HCEC 1CT (cell line): Measurements from ENCODE around the gene PRKCQ.

Source experiments
- DNase-seq: peaks from one replicate; pipeline ENCODE4 v3.0.0-alpha.2; 2017

PRKCQ gene

DNA sequence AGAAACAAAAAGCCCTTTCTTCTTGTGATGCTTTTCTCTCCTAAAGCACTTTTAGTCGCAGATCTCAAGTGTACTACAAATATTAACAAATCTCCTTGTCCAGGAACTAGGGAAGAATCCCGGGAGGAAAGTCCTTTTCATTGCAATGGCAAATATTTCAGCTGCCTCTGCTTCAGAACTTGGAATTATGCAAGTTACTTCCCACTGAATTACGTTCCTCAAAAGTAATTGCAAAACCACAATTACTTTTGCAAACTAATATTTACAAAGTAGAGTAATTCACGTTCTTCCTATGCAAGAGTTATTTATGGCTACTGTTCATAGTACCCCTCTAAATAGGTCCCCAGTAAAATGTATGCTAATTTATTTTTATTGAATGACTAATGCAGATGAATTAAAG lies 14.5 kb downstream of the PRKCQ start:
- DNase-seq, result no peak

DNA sequence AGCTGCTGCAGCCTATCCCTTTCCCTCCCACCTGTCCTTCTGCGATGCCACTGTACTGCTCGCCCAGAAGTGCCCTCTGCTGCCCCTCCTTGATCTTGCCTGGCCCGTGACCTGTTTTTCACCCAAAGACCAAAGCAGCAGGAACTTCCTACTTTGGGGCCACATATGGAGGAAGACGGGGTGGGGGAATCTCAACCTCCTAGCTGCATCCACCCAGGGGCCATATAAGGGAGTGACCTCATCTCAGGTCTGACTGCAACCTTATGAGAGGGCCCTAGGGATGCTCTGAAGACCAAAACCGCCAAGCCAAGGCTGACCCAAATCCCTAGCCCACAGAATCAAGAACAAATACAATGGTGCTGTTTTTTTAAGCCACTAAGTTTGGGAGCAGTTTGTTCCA lies 15.7 kb downstream of the PRKCQ start:
- no peak for DNase-seq

DNA sequence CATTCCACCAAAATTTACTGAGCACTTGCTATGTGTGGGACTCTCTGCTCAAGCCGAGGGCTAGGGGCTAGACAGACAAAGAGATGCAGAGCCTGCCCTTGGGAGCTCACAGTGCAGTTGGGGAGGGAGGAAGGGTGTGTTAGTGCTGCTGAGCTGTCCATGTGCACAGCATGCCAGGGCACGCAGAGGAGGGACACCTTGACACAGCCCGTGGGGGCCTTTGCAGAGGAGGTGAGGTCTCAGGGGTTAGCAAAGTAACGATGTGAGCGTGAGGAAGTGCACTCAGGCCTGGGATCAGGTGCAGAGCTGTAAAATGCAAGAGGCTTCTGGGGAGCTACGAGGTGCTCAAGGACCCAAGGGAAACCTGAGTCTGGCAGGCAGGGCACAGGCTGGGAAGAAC lies 16.3 kb downstream of the PRKCQ start:
- DNase-seq, result no peak

DNA sequence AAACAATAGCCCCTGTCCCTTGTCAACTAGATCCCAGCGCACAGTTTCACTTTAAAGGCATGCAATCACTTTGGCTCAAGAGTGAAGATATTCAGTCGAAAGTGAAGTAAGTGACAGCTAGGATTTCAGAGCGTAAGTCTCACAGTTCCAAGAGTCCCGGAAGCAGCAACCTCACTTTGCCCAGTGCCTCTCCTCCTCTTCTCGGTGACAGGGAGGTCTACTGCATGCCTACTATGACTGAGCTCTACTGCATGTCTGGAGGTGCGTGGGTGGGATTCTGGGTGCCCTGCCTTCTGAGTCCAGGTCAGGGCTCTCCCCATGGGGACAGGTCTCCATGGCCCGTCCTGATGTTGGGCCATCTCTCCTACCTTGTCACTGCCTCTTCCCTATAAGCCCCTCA lies 17.0 kb downstream of the PRKCQ start:
- no peak for DNase-seq

DNA sequence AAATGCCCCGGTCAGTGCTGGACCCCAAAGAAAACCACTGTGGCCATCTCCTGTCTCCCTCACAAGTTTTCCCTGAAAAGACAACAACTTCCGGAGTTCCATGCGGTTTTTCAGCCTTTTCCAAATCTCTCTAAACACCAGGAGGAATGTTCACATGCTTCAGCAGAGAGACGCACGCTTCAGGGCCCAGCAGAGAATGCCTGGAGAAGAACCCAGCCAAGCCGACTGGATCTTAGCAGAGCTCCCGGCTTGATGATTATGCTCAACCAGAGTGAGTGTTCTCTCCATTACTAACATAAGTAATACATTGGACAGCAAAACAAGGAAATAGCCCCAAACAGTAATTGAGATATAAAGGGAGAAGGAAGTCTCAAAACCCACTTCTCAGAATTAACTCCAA lies 17.9 kb downstream of the PRKCQ start:
- no peak for DNase-seq

DNA sequence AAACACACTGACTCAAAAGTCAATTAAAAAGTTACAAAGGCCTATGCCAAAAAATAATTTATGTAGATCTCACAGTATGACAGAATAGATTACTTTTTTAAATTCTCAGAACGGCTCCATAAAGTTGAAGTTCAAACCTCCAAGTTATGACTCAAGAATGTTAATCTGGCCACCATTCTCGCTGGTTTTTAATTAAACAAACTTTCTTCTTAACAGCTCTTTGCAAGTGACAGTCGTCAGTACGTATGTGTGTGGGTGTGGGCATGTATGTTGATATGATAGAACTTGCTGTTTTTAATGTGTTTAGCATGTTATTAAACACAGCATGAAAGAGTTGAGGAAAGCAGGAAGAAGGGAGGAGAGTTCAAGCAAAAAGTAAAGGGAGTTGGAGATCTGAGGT lies 18.5 kb downstream of the PRKCQ start:
- no peak for DNase-seq

DNA sequence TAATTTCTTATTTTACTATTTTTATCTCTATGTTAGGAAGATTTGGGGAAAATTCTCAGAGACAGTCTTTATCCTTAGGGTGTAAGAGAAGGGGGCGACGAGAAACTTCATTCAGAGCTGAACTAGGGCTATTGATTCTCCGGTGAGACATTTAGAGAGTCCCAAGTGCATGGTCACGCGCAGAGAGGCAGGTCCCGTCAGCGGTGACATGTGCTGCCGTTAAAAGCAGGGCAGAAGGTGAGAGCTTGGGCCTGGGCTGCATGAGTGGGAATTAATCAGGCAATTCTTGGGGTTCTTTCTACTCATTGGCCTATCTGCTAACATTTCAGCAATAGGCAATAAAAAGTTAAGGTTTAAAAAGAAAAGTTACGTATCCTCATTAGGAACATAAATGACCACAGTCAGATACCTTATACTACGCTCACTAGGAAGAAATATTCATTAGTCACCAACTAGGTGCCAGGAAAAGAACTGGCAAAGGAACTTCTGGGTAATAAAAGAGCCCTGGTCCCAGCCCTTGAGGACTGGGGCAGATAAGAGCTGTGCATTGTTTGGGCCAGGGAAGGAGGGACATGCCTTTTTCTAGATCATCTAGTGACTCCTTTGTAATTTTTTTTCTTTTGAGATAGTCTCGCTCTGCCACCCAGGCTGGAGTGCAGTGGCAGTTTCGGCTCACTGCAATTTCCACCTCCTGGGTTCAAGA lies 21.2 kb downstream of the PRKCQ start:
- no peak for DNase-seq

DNA sequence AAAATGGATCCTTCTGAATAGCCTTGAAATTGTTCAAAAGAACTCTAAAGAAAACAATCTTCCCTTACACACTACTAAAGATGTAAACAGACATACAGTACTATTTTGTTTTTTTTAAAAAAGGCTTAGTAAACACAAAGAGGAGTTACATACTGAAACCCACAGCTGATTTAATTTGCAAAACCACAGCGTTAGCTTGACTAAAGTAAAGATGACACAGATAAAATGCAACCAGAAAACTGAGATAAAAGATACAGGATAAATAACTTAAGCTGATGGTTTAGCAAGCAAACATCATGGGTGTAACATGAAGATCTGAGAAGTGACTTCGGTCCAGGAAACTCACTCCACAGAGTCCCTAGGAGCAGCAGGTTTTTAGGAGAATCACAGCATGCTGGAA lies 21.8 kb downstream of the PRKCQ start:
- no peak for DNase-seq

DNA sequence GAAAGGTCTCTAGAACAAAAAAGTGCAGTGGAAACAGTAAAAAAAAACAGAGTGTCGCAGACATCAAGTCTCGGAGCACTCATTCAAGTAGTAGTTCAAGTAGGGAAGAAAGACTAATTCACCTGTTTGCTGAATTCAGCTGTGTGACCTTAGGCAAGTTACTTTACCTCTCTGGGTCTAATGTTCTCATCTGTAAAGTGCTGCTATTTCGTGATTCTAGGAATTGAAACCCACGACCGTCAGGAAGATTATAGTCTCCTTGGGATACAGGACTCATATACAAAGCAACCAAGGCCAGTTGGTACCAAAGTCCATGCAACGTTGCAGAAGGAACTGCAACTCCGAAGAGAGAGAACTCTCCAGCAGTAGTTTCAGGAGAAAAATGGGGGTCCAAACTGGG lies 26.1 kb downstream of the PRKCQ start:
- no peak for DNase-seq

DNA sequence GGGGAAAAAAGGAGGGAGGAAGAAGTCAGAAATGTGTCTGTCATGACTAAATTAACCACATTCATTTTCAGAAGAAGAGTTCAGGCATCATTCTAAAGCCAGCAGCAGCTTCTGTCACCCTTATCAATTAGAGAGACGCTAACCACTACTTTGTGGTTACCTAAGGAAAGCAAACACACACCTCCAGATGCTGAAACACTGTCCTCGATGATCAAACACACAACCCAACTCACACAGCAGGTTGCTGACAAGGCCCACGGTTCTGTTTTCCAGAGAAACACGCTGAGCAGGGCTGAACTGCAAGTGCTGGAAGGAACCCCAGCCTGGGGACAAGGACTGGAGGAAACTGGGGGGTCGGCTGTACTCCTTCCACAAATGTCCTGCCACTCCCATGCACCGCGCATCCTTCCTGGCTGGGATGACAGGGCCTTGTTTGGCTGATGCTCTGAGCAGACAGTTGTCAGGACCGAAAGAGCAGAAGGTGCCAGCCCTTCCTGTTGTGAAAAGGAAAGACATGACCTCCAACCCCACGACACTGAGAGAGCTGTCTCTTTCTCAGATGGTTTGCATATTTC lies 36.6 kb downstream of the PRKCQ start:
- no peak for DNase-seq

DNA sequence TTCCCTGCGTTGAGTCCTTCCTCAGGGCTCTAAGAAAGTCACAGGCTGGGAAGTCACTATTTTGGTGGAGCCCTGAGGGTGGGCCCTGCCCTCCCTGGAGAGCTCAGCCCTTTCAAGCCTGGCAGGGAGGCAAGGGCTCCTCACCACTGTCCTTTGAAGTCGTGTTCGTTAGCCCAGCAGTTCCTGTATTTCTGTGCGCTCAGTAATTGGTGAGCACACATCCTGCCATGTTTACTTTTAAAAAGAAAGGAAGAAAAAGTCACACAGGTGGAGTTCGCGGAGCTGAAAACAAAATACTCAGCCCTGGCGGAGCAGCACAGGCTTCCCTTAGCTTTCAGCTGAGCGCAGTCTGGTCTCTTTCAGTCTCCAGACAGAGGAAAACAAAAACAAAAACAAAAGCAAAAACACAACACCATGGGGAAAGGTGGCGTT lies 37.1 kb downstream of the PRKCQ start:
- DNase-seq, result no peak

DNA sequence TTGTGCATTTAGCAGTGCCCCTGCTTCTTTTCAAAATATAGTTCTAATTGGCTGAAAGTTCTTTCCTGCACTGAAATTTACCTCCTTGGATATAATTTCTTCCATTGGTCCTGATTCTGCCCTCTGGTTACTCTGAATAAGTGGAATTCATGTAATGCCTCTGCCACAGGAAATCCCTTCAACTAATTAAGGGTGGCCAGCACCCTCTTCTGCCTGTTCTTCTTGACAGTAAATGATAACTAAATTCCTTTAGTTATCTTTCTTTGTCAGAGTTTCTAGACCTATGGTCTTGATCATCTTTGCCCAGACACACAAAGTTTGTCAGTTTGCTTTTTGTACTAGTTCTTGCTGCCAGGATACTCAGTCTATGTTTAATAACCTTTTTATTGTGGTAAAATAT lies 40.2 kb downstream of the PRKCQ start:
- DNase-seq, result no peak

DNA sequence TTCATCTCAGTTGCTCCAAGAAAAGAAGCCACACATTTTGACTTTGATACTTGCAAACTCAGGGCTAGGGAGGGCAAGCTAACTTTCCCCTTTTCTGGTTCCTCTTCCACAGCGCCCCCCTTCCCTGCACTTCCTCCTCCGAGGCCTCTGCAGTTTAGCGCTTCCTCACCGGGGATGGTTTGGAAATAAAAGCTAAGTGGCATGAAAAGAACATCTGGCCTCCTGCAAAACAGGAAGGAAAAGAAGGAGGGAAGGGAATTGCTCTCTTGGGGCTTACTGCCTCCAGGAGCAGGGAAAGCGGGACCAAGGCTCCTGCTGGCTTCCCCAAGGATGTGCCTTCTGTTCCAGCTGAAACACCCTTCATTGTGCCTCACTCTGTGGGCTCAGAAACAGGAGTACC lies 42.3 kb downstream of the PRKCQ start:
- DNase-seq, result no peak

DNA sequence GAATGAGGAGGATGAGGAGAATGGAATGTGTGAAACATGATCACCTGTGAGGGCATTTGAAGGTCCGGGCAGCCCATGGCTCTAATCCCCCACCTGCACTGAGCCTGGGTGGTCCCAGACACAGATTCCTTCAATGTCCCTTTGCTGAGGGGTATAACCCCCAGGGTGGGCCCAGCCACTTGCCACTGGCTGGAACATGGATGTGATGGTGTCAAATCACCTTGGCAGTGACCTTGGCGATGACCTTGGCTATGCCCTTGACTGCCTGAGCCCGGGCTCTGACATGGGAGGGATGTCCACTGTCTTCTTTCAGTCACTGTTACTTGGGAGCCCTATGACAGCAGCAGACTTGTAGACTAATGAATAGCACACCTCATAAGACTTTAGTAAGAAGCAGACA lies 44.0 kb downstream of the PRKCQ start:
- no peak for DNase-seq

DNA sequence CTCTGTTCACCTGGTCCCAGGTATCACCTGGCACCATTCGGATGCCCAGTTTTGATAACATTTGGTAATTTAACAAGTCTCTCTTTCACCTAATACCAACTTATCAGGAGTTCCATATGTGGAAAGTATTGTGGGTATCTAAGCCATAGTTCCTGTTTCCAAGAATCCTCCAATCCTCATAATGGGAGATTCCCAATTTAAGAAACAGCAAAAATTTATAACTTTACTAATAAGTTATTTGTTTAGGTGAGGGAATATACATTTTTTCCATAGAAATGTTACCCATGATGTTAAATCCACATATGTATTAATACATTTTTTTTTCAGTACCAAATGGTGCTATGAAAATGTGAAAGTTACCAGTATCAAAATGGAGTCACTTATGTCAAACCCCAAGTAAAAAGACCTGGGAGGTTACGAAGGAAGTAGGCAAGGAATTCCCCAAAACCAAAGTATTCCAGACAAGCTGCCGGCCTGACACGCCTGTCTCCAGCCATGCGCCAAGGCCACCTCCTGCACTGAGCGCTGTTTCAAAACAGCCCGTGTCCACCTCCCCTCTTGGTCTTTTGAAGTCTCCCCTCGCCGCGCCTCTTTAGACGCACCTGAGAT lies 44.8 kb downstream of the PRKCQ start:
- no peak for DNase-seq

DNA sequence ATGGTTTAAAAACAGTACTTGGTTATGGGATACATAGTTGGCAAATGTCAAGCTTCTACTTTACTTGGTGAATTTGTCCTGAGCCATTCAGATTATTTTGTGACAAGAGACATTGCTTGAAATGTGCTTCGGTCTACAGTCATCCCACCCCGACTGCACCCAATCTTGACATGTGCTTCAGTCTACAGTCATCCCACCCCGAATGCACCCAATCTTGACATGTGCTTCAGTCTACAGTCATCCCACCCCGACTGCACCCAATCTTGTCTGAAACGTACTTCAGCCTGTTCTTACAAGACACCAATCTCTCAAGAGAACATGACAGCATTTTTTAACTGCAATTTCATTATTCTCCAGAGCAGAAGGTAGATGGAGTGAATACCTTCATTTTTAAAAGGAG lies 47.8 kb downstream of the PRKCQ start:
- DNase-seq, result no peak

DNA sequence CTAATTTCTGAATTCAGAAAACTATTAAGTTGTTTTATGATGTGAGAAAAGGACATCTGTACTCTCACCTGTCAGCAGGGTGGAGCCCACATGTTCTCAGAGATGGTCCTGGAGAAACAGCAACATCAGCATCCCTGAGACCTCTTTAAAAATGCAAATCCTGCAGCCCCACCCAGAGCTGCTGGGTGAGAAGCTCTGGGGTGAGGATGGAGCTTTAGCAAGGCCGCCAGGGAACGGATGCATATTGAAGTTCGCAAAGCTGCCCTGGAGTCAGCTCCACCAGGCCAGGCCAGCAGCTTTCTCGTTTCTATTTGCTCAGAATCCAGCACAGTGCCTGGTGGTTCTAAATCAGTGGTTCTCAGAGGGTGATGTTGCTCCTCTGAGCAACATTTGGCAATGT lies 49.1 kb downstream of the PRKCQ start:
- no peak for DNase-seq

DNA sequence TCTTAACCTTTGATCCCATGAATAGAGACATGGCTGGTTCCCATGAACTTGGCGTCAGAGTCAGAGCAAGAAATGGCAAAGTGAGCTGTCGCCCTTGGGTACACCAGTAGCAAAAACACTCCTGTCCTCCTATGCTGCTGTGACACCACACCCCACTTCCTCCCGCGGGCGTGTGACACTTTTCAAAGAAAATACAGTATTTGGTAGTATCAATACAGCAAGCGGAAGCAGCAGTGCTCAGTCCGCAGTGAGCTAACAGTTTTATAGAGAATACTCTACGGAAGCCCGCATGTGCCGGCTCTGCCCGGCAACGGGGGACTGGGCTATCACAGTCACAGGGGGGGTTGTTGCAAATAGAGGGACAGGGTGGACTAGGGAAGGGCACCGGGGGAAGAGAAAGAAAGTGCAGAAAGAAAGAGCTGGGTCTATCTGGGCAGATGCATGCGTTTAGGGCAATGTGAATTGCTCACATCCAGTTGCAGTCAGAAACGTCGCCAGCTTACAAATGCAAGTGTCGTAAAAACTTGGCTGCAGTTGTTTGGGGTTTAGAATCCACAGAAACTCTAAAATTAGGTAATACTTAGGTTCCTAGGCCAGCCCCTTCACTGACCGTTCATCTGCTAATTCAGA lies 49.8 kb downstream of the PRKCQ start:
- DNase-seq, result no peak

DNA sequence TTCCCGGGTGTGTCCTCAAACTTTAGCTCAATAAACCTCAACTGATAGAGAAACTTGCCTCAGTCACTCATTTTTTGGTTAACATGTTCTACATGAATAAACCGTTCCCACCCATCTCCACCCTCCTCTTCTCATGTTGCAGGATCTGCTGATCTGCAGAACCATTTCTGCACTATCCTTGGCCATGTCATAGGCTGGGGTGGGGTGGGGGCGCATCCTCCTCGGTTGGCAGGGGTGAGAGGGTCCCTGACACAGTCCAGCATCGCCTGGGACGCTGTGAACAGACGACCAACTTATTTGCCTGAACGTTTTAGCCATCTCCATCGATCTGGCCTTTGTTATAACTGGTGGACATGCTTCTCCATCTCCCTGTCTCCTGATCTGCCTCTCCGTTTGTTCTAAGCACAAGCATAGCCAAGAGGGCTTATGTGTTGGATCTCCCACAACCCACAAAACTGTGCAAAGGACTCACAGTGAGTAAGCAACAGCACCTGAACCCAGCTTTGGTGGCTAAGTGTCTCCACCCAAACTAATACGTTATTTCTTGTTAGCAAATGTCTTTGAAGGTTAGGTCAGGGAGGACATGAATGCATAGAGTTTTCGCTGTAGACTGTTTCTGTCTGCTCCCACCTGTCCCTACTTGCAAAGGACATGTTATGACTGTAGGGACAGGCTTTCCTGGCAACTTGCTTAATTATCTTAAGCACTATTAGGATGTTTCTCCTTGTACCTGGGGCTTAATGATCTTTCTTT lies 51.7 kb downstream of the PRKCQ start:
- DNase-seq, result no peak

DNA sequence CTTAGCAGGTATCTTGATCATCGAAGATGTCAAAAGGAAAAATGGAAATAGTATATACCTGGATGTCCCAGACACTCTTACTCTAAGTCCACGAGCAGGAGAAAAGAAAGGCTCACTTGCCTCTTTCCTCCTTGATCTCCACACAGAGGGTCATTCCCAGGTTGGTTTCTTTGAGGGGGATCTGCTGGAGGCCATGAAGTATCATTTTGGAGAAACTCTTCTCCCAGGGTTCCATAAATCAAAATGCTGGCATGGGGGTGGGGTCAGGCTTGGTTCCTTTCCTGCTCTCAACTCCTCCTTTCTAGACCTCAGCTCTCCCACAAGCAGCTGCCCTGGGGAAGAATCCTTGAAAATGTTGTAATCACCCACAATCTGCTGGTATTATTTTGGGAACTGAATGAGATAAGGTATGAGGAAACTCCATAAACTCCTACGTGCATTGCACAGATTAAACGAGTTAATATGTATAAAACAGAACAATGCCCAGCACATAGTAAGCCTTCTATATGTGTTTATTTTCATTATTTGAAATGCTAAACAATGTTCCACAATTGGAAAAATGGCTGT lies 54.4 kb downstream of the PRKCQ start:
- DNase-seq, result no peak

DNA sequence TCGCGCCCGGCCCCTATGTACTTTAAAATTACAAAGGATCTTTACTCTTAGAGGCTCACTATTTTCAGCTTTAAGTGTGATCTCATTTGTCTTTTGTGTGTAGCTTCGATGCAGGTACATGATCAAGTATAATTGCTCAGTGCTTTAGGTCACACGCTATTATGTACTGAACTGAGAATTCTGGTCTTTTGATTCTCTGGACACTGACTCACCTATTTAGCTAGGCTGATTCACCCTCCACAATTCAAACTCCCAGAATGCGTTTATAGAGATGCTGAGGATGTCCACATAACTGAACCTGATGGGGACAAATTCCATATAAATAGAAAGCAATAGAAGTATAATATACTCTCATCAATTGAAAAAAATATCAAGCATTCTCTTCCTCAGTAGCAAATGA lies 57.8 kb downstream of the PRKCQ start:
- no peak for DNase-seq

DNA sequence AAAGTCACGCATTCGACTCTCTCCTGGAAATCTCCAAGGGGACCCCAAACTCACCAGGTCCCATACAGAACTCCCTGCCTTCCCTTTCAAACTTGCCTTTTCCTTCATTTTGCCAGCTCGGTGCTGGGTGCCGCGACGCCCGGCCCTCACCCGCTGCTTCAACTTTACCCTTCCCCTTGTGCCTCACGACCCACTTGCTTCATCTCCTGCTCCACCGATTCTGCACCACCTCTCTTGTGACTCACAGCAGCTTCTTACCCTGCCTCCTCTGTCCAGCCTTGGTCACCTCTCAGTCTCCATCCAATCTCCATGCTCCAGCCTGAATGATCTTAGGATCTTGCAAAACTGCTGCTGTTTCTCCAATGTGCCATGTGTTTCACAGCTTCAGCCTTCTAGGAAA lies 59.9 kb downstream of the PRKCQ start:
- no peak for DNase-seq

DNA sequence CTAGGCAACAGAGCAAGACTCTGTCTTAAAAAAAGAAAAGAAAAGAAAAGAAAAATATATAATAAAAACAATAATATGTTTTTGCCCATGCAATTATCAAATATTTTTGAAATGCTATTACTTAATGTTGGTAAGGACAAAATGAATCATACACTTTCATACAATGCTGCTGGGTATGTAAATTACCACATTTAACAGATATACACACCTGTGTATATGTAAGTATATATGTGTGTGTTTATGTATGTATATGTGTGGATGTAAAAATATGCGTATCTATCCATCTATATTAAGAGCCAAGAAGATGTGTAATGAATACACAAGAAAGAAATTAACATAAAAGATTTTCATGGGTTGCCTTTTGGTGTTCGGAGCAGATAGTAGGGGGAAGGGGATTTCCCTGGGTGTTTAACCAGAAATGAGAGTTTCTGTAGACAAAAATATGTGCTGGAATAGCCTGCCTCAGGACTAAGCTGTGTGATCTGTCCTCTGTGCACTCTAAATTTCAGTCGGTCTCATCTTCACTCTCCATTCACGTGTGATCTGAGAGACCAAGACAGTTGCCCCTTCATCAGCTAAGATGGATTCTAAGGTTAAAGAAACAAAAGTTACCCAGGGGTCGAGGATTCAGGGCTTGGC lies 61.2 kb downstream of the PRKCQ start:
- DNase-seq, result no peak
